Transverse colon (tissue), 4 donors: Measurements from ENCODE around the gene HCRTR1. TPM values are rescaled to one million over a fixed set of nuclear protein-coding genes. Genes with fewer than 3 reads are reported as not detected.

Experiments
- DNase-seq: peaks from one replicate; pipeline ENCODE4 v3.0.0-alpha.2; 2019
- H3K27ac ChIP-seq, 4 donors: fragments of 200-600 bp; sonication (generic); 2 replicates each; pipeline ENCODE4 v1.5.1; 2016 to 2018; ENCODE audit warnings: inconsistent platforms in 4 of 4
- H3K27me3 ChIP-seq: fragments of 200-600 bp; sonication (generic); 2 replicates; pipeline ENCODE4 v1.5.1; 2017; ENCODE audit warnings: inconsistent platforms
- H3K36me3 ChIP-seq, 4 donors: fragments of 200-600 bp; sonication (generic); 2 replicates each; pipeline ENCODE4 v1.5.1; 2017 to 2019; ENCODE audit warnings: inconsistent platforms in 4 of 4
- H3K4me1 ChIP-seq, 4 donors: fragments of 200-600 bp; sonication (generic); 2 replicates each; pipeline ENCODE4 v1.5.1; 2017 to 2020; ENCODE audit warnings: inconsistent platforms in 4 of 4
- H3K4me3 ChIP-seq, 4 donors: fragments of 200-600 bp; sonication (generic); 1 replicate in 1 of 4; 2 replicates in 3 of 4; pipeline versions ENCODE4 v1.5.1 to v1.6.1; 2017 to 2019; ENCODE audit warnings: inconsistent platforms in 4 of 4
- H3K9me3 ChIP-seq, 2 donors: fragments of 200-600 bp; sonication (generic); 2 replicates each; pipeline ENCODE4 v1.5.1; 2017 to 2019; ENCODE audit warnings: inconsistent platforms in 2 of 2
- EP300 ChIP-seq: sonication (generic); formaldehyde crosslinking; IDR thresholded peaks from one replicate; pipeline ENCODE4 v1.6.1; 2017; ENCODE audit warnings: antibody characterized with exemption, low read depth
- POLR2A ChIP-seq: fragments of 450-650 bp; IDR thresholded peaks from one replicate; pipeline ENCODE4 v1.6.1; 2016; ENCODE audit warnings: antibody characterized with exemption, mild to moderate bottlenecking, moderate library complexity
- POLR2AphosphoS5 ChIP-seq, 3 donors: sonication (generic); formaldehyde crosslinking; IDR thresholded peaks; one replicate each; pipeline ENCODE4 v1.6.1; 2016; ENCODE audit warnings: antibody characterized with exemption in 3 of 3
- WGBS, 2 donors: methylation state at CpG; one replicate each; pipeline ENCODE4 v1.1.5; 2018; ENCODE audit warnings: low coverage in 1 of 2; 5-methylcytosine and 5-hydroxymethylcytosine counted together
- in situ Hi-C, 4 donors: fragments of 200-750 bp; cut with MboI; loops; one replicate each; pipeline versions ENCODE4 v1.15.0 to v1.15.1; 2017; ENCODE audit warnings: low sequenced_read_pairs in 3 of 4, low pct_ligation_motif_present in 1 of 4, low pct_unique_long_range_greater_than_20kb in 1 of 4
- intact Hi-C: fragments of 100-400 bp; cut with DNase I; formaldehyde crosslinking; loops from one replicate; pipeline ENCODE4 v1.15.1; 2023; ENCODE audit warnings: low total_unique reads
- total RNA-seq, 4 donors: library from RNA; depleted of rRNA; stranded (reverse); fragments of >200 nt; gene quantifications; one replicate each; pipeline ENCODE4 v1.1.0, GENCODE V29; 2016
- TF ChIP-seq, protein P1 (sequence below), 5 experiments: fragments of 200-600 bp in 3 of 5; fragments of 450-650 bp in 2 of 5; sonication (generic) in 3 of 5; IDR thresholded peaks; 1 replicate in 2 of 5; 2 replicates in 3 of 5; pipeline ENCODE4 v1.5.1; 2016 to 2017; ENCODE audit warnings: antibody characterized with exemption in 5 of 5, inconsistent platforms in 3 of 5, mild to moderate bottlenecking in 2 of 5, moderate library complexity in 1 of 5

The HCRTR1 gene
- total RNA-seq, 4 donors from 2014 or later, result 0.48 TPM; not detected in 3

DNA sequence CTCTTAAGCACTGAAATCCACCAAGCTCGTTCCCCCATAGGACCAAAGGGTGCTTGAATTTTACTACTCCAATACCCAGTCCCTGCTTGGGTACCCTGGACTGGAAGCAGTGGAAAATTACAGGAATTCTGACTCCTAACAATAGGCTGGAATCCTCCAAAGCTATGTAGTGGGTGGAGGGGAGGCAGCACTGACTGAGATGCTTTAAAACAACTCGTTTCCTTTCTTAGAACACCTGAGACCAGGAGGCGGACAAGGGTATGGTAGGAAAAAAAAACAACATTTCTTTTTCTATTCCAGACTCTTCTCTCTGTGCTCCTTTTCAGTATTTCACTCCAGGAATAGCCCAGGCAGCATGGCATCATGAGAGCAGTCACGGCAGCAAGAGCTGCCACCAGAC, 24.9 kb downstream of the HCRTR1 start:
- no peak overlapping the region for H3K27ac ChIP-seq
- WGBS, 2 donors, result 82 to 90% methylated on average over 4 of the region's 4 CpGs
- H3K9me3 ChIP-seq, result no peaks in the 10 kb centered on the region
- H3K4me3 ChIP-seq, result no peak overlapping the region
- TF ChIP-seq POLR2A (no peak), POLR2AphosphoS5 (IDR thresholded peaks at IDR 0.05) (no peak), EP300 (no peak)
- TF ChIP-seq, protein P1, sequence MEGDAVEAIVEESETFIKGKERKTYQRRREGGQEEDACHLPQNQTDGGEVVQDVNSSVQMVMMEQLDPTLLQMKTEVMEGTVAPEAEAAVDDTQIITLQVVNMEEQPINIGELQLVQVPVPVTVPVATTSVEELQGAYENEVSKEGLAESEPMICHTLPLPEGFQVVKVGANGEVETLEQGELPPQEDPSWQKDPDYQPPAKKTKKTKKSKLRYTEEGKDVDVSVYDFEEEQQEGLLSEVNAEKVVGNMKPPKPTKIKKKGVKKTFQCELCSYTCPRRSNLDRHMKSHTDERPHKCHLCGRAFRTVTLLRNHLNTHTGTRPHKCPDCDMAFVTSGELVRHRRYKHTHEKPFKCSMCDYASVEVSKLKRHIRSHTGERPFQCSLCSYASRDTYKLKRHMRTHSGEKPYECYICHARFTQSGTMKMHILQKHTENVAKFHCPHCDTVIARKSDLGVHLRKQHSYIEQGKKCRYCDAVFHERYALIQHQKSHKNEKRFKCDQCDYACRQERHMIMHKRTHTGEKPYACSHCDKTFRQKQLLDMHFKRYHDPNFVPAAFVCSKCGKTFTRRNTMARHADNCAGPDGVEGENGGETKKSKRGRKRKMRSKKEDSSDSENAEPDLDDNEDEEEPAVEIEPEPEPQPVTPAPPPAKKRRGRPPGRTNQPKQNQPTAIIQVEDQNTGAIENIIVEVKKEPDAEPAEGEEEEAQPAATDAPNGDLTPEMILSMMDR (IDR thresholded peaks at IDR 0.05), result no peak
- peaks cover 19 to 53% (median 30%) of the 10 kb centered on the region in 4 donors for H3K4me1 ChIP-seq
- no peaks in the 10 kb centered on the region for H3K27me3 ChIP-seq
- DNase-seq, result no peak
- in situ Hi-C loops, result no loop called here
- intact Hi-C loops, result no loop called here
- H3K36me3 ChIP-seq, result no peaks in the 10 kb centered on the region

DNA sequence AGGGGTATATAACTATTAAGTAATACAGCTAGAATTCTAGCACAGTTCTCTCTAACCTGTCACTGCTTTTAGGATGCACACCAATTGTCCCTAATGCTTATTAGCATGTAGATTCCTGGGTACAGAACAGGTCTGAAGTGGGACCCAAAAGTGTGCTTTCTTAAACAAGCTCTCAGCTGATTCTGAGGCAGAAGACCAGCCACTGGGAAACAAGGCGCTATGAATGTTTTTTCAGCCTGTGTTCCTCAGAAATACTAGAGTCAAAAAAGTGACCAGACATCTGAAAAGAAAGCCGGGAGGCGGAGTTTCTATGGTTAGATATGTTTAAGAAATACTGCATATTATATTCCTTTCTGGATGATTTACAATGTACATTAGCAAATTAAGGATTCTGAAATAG, 25.4 kb downstream of the HCRTR1 start:
- Histone ChIP-seq H3K4me3 (no peak overlapping the region), H3K9me3 (no peaks in the 10 kb centered on the region), H3K4me1 (peaks cover 17 to 50% (median 27%) of the 10 kb centered on the region in 4 donors), H3K27ac (no peak overlapping the region), H3K36me3 (no peaks in the 10 kb centered on the region), H3K27me3 (no peaks in the 10 kb centered on the region)
- in situ Hi-C loops, result no loop called here
- 90 to 100% methylated on average over 3 of the region's 3 CpGs for WGBS, 2 donors
- intact Hi-C loops, result no loop called here
- TF ChIP-seq EP300, result no peak
- TF ChIP-seq POLR2A, result no peak
- TF ChIP-seq, protein P1 (IDR thresholded peaks at IDR 0.05), result no peak
- DNase-seq, result no peak

DNA sequence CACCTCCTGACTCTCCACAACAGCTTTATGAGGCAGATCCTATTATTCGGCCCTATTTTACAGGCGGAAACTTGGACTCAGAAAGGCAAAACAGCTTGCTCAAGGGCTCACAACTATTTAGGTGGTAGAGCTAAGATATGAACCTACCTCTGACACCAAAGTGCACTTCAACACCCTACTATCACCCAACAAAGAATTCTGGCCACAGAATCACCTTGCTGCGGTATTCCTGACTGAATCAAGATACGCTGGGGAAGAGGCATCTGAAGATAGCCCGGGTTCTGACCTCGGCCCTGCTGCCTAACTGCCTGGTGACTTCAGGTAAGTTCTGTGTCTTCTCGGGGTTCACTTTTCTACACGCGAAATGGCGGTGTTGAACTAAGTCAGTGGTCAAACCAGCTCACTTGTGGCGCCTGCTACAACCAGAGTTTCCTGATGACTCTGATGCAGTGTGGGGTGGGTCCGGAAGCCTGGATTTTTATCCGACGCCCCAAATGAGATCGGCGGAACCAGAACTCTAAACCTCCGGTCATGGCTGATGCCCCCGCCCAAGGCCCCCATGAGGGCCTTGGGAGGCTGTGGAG, 26.6 kb downstream of the HCRTR1 start:
- in situ Hi-C loops (no loop called here), intact Hi-C loops (no loop called here)
- Histone ChIP-seq H3K27me3 (no peaks in the 10 kb centered on the region), H3K9me3 (no peaks in the 10 kb centered on the region), H3K36me3 (no peaks in the 10 kb centered on the region), H3K4me1 (peaks cover 10 to 38% (median 15%) of the 10 kb centered on the region in 4 donors), H3K27ac (peak overlapping the region; percentile 93 to 98 (median 96)), H3K4me3 (peak overlapping the region; percentile 79 to 97 (median 84))
- no peak for DNase-seq
- TF ChIP-seq POLR2A (no peak), EP300 (peak; percentile 5)
- WGBS, 2 donors, result 7 to 10% methylated on average over 2 to 16 of the region's 18 CpGs

DNA sequence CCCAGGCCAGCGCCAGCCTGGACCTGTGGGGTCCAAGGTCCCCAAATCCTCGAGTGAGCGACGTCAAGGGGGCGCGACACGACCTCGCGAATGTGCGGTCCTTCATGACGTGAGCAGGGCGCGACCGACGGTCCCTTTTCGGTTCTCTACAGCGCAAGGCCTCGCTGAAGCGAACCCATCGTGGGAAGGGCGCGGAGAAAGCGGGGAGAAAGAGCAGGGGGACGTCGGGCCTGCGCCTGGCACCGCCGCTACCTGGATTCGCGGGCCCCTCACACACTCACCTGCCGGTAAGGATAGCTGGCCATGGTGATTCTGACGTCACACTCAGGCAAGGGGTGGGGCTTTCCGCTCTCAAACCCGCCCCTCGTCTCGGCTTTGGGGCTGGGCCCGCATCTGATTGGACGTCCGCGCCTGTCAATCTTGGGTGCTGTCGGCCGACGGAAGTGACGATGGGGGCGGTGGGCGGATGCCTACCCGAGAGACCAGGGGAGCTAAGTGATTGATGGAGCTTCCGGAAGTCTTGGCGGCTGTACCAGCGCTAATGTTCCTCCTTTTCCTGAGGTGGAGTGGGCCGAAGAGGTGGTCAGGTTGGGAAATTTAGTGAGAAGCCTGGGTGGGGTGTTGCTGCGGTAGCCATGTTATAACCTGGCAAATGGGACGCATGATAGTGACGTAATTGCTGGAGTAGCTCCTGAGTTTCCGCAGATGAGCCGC, 27.2 kb downstream of the HCRTR1 start, which contains the start of gene PEF1:
PEF1 (minus strand) TSS at position 317 of the 714 bp plus-strand sequence; CDS start at position 305, 12 bp downstream.
- WGBS, 2 donors, result 1% methylated on average over 38 of the region's 56 CpGs; no CpG with 5 or more reads in 1 of the 2 donors

More for the DNA sequence above, 27.2 kb downstream of the HCRTR1 start, which contains the start of gene PEF1:
- DNase-seq, result peak; percentile 99
- no peaks in the 10 kb centered on the region for H3K36me3 ChIP-seq
- in situ Hi-C loops (no loop called here), intact Hi-C loops (no loop called here)
- peak within 1 kb of the TSS; percentile 79 to 97 (median 84) for H3K4me3 ChIP-seq
- H3K27me3 ChIP-seq, result no peaks in the 10 kb centered on the region
- TF ChIP-seq, protein P1 (IDR thresholded peaks at IDR 0.05), result peak in 1 of 5 experiments; percentile 21
- TF ChIP-seq EP300, result no peak
- peak; percentile 83 for TF ChIP-seq POLR2A
- TF ChIP-seq POLR2AphosphoS5 (IDR thresholded peaks at IDR 0.05), result peak; percentile 49 to 87 (median 87)
- H3K27ac ChIP-seq, result peak within 1 kb of the TSS; percentile 93 to 98 (median 96)
- no peaks in the 10 kb centered on the region for H3K9me3 ChIP-seq
- H3K4me1 ChIP-seq, result peaks cover 8 to 32% (median 13%) of the 10 kb centered on the region in 4 donors
